GM19035 (cell line): ENCODE data around the gene TMEM244.
"Not testable (repeated sequence)": the region's sequence is repeated elsewhere in the genome, so short reads cannot be mapped to it uniquely, and the experiment has no call there.

Source experiments
- ATAC-seq: cut with Tn5 transposase; IDR thresholded peaks from one replicate; pipeline ENCODE4 v1.9.1; 2021; ENCODE audit not compliant: unreplicated experiment

TMEM244 gene

GRCh38 chr6:129860908-129861665 is at the start of gene TMEM244:
TMEM244 (minus strand) TSS chr6:129861315; CDS start chr6:129861188, 127 bp downstream.
- no peak for ATAC-seq

GRCh38 chr6:129908858-129909257 is 47.7 kb upstream of the TMEM244 start:
- peak; percentile 47 for ATAC-seq

GRCh38 chr6:129908356-129908755 is 47.2 kb upstream of the TMEM244 start:
- ATAC-seq = no peak

GRCh38 chr6:129906515-129907077 is 45.5 kb upstream of the TMEM244 start:
- ATAC-seq = no peak

- ATAC-seq = peak; percentile 52
Observed at GRCh38 chr6:129903082-129903481, 42.0 kb upstream of the TMEM244 start.

GRCh38 chr6:129902681-129903080 is 41.6 kb upstream of the TMEM244 start:
- ATAC-seq = no peak

- ATAC-seq = no peak
Observed at GRCh38 chr6:129901910-129902309, 40.8 kb upstream of the TMEM244 start.

GRCh38 chr6:129895692-129896091 is 34.6 kb upstream of the TMEM244 start:
- ATAC-seq = no peak

- no peak for ATAC-seq
Observed at GRCh38 chr6:129894921-129895320, 33.8 kb upstream of the TMEM244 start.

GRCh38 chr6:129893640-129894039 is 32.5 kb upstream of the TMEM244 start:
- ATAC-seq = no peak

GRCh38 chr6:129890701-129891100 is 29.6 kb upstream of the TMEM244 start:
- ATAC-seq = no peak

GRCh38 chr6:129890164-129890563 is 29.0 kb upstream of the TMEM244 start:
- no peak for ATAC-seq

- ATAC-seq = no peak
Observed at GRCh38 chr6:129889580-129889979, 28.5 kb upstream of the TMEM244 start.

GRCh38 chr6:129886401-129887155 is 25.5 kb upstream of the TMEM244 start:
- ATAC-seq = no peak

- ATAC-seq = no peak
Observed at GRCh38 chr6:129884211-129884610, 23.1 kb upstream of the TMEM244 start.

GRCh38 chr6:129882510-129883023 is 21.5 kb upstream of the TMEM244 start:
- peak; percentile 91 for ATAC-seq

GRCh38 chr6:129877894-129878293 is 16.8 kb upstream of the TMEM244 start:
- not testable (repeated sequence) for ATAC-seq

GRCh38 chr6:129875610-129876520 is 14.8 kb upstream of the TMEM244 start:
- peak; percentile 80 for ATAC-seq

- ATAC-seq = no peak
Observed at GRCh38 chr6:129874837-129875236, 13.7 kb upstream of the TMEM244 start.

- ATAC-seq = no peak
Observed at GRCh38 chr6:129872586-129872985, 11.5 kb upstream of the TMEM244 start.

- ATAC-seq = no peak
Observed at GRCh38 chr6:129871221-129871620, 10.1 kb upstream of the TMEM244 start.
